ENCODE data around the gene ITIH4. TPM values are rescaled to one million over a fixed set of nuclear protein-coding genes. Genes with fewer than 3 reads are reported as not detected.

ITIH4 gene
- polyA plus RNA-seq, 3 donors, result 0.59 to 47.7 TPM; not detected in 1

DNA sequence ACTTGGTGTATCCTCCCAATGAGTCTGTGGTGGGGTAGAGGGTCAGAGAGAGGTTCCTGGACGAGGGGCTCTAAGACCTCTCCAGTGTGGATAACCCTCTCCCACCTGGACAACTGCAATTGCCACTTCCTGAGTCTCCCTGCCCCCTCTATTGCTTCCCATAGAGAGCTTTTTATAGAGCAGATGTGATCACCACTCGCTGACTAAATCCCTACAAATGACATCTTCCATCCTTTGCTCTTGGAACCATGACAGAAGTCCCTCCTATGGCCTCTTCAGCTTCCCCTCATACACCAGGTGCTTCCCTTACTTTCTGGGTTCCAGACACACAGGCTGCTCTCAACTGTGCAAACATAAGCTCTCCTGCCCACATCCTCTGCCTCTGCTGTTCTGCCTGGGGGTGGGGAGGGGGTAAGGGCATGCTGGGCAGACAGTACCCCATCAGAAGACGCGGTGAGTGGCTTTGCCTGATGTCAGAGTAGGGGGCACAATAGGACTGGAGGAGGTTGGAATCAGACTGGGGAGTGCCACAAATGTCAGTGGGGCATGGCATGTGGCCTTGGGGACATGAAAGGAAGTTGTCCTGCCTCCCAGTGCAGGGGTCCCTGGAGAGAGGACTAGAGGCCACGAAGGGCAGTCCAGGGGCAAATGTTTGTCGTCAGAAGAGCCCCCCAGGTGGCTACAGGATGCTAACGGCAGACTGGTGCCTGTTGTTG lies 20.7 kb downstream of the ITIH4 start:
- intact Hi-C loops (cut with micrococcal nuclease), result no loop called here
- TF ChIP-seq, protein P1, sequence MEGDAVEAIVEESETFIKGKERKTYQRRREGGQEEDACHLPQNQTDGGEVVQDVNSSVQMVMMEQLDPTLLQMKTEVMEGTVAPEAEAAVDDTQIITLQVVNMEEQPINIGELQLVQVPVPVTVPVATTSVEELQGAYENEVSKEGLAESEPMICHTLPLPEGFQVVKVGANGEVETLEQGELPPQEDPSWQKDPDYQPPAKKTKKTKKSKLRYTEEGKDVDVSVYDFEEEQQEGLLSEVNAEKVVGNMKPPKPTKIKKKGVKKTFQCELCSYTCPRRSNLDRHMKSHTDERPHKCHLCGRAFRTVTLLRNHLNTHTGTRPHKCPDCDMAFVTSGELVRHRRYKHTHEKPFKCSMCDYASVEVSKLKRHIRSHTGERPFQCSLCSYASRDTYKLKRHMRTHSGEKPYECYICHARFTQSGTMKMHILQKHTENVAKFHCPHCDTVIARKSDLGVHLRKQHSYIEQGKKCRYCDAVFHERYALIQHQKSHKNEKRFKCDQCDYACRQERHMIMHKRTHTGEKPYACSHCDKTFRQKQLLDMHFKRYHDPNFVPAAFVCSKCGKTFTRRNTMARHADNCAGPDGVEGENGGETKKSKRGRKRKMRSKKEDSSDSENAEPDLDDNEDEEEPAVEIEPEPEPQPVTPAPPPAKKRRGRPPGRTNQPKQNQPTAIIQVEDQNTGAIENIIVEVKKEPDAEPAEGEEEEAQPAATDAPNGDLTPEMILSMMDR (IDR thresholded peaks at IDR 0.05), result no peak
- H3K36me3 ChIP-seq (replicated peaks in 1 of 2; ENCODE audit: control insufficient read depth in 1 of 2, insufficient read depth in 2 of 2, low read length in 2 of 2), result no peaks in the 10 kb centered on the region
- peaks cover 0 to 7% (median 2%) of the 10 kb centered on the region in 3 donors for H3K27me3 Mint-ChIP-seq (ENCODE audit: low read depth in 3 of 3)
- H3K27me3 ChIP-seq (ENCODE audit: control insufficient read depth in 2 of 2, insufficient read depth in 2 of 2, low read length in 2 of 2), result no peaks in the 10 kb centered on the region
- no peaks in the 10 kb centered on the region for H3K36me3 Mint-ChIP-seq
- no peaks in the 10 kb centered on the region for H3K9me3 ChIP-seq (replicated peaks in 1 of 2; ENCODE audit: control insufficient read depth in 1 of 2, insufficient read depth in 1 of 2, low read length in 2 of 2)
- DNase-seq, result no peak
- no peak overlapping the region for H3K4me3 Mint-ChIP-seq
- H3K4me2 ChIP-seq (replicated peaks; ENCODE audit: extremely low read depth, low read length, poor library complexity, severe bottlenecking), result no peak overlapping the region
- no peaks in the 10 kb centered on the region for H3K79me2 ChIP-seq (ENCODE audit: insufficient read depth, low read length)
- H3K4me1 ChIP-seq (ENCODE audit: control insufficient read depth in 1 of 2, insufficient read depth in 2 of 2, low read length in 2 of 2), result no peaks in the 10 kb centered on the region
- H3K9me3 Mint-ChIP-seq, result no peaks in the 10 kb centered on the region
- no peak overlapping the region for H2AFZ ChIP-seq (ENCODE audit: insufficient read depth, low read depth, low read length, poor library complexity, severe bottlenecking)
- no peak overlapping the region for H3K27ac Mint-ChIP-seq
- no peak overlapping the region for H3K4me3 ChIP-seq (replicated peaks in 1 of 3; ENCODE audit: low read depth in 2 of 3, low read length in 3 of 3)
- H3K27ac ChIP-seq (ENCODE audit: low read depth in 1 of 2, low read length in 2 of 2), result no peak overlapping the region
- H3K9ac ChIP-seq (ENCODE audit: insufficient read depth, low read length, poor library complexity, severe bottlenecking), result no peak overlapping the region
- no peaks in the 10 kb centered on the region for H4K20me1 ChIP-seq (ENCODE audit: insufficient read depth, low read length)
- H3K4me1 Mint-ChIP-seq, result peaks cover 5% of the 10 kb centered on the region
- 46% methylated on average over 6 of the region's 7 CpGs for WGBS (ENCODE audit: insufficient coverage)

DNA sequence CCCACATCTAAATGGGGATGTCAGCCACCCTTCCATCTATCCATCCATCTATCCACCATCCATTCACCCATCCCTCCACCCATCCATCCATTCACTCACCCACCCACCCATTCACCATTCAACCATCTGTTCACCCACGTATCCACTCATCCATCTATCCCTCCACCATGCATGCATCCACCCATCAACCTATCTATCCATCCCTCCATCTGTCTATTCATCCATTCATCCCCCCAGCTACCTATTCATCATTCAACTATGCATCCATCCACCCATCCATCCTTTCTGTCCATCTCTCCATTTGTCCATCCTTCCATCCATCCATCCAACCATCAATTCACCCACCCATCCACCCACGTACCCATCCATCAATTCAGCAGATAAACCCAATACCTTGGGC lies 21.3 kb downstream of the ITIH4 start:
- peaks cover 0 to 7% (median 2%) of the 10 kb centered on the region in 3 donors for H3K27me3 Mint-ChIP-seq (ENCODE audit: low read depth in 3 of 3)
- TF ChIP-seq, protein P1 (IDR thresholded peaks at IDR 0.05), result no peak
- 95% methylated on average over 2 of the region's 2 CpGs for WGBS (ENCODE audit: insufficient coverage)

More for the DNA sequence above, 21.3 kb downstream of the ITIH4 start:
- Mint-ChIP-seq H3K9me3 (no peaks in the 10 kb centered on the region), H3K4me3 (no peak overlapping the region), H3K27ac (no peak overlapping the region), H3K4me1 (peaks cover 5% of the 10 kb centered on the region), H3K36me3 (no peaks in the 10 kb centered on the region)
- Histone ChIP-seq H3K4me2 (replicated peaks; ENCODE audit: extremely low read depth, low read length, poor library complexity, severe bottlenecking) (no peak overlapping the region), H3K27me3 (ENCODE audit: control insufficient read depth in 2 of 2, insufficient read depth in 2 of 2, low read length in 2 of 2) (no peaks in the 10 kb centered on the region), H3K4me3 (replicated peaks in 1 of 3; ENCODE audit: low read depth in 2 of 3, low read length in 3 of 3) (no peak overlapping the region), H4K20me1 (ENCODE audit: insufficient read depth, low read length) (no peaks in the 10 kb centered on the region), H3K27ac (ENCODE audit: low read depth in 1 of 2, low read length in 2 of 2) (no peak overlapping the region), H3K9me3 (replicated peaks in 1 of 2; ENCODE audit: control insufficient read depth in 1 of 2, insufficient read depth in 1 of 2, low read length in 2 of 2) (no peaks in the 10 kb centered on the region), H3K4me1 (ENCODE audit: control insufficient read depth in 1 of 2, insufficient read depth in 2 of 2, low read length in 2 of 2) (no peaks in the 10 kb centered on the region), H2AFZ (ENCODE audit: insufficient read depth, low read depth, low read length, poor library complexity, severe bottlenecking) (no peak overlapping the region), H3K79me2 (ENCODE audit: insufficient read depth, low read length) (no peaks in the 10 kb centered on the region), H3K9ac (ENCODE audit: insufficient read depth, low read length, poor library complexity, severe bottlenecking) (no peak overlapping the region), H3K36me3 (replicated peaks in 1 of 2; ENCODE audit: control insufficient read depth in 1 of 2, insufficient read depth in 2 of 2, low read length in 2 of 2) (no peaks in the 10 kb centered on the region)
- no peak for DNase-seq
- intact Hi-C loops (cut with micrococcal nuclease), result no loop called here
